Liver (tissue), 3 donors: ENCODE results near the gene GNA14.

ENCODE experiments used
- EGR1 ChIP-seq, 2 donors: IDR thresholded peaks; 2 replicates each; pipeline ENCODE4 v1.6.1; 2016 to 2018; ENCODE audit warnings: antibody characterized with exemption in 2 of 2, low read depth in 2 of 2
- HNF4A ChIP-seq, 2 donors: conservative IDR thresholded peaks; 2 replicates each; pipeline ENCODE4 v1.6.1; 2016; ENCODE audit warnings: antibody characterized with exemption in 2 of 2, mild to moderate bottlenecking in 2 of 2
- NR2F2 ChIP-seq: IDR thresholded peaks from 2 replicates; pipeline ENCODE4 v1.6.1; 2016; ENCODE audit warnings: antibody characterized with exemption
- TF ChIP-seq, protein P1 (sequence below): fragments of 150-350 bp; IDR thresholded peaks from 2 replicates; pipeline ENCODE4 v1.5.1; 2017; ENCODE audit warnings: improper control_type of control experiment, low read depth, low read length; ENCODE audit not compliant: missing input control
- donor health status: healthy.
- donor health status: healthy.

- TF ChIP-seq EGR1 (IDR thresholded peaks at IDR 0.05; ENCODE audit: low read depth in 2 of 2) (no peak), NR2F2 (no peak), HNF4A (conservative IDR thresholded peaks at IDR 0.05) (no peak)
- TF ChIP-seq, protein P1, sequence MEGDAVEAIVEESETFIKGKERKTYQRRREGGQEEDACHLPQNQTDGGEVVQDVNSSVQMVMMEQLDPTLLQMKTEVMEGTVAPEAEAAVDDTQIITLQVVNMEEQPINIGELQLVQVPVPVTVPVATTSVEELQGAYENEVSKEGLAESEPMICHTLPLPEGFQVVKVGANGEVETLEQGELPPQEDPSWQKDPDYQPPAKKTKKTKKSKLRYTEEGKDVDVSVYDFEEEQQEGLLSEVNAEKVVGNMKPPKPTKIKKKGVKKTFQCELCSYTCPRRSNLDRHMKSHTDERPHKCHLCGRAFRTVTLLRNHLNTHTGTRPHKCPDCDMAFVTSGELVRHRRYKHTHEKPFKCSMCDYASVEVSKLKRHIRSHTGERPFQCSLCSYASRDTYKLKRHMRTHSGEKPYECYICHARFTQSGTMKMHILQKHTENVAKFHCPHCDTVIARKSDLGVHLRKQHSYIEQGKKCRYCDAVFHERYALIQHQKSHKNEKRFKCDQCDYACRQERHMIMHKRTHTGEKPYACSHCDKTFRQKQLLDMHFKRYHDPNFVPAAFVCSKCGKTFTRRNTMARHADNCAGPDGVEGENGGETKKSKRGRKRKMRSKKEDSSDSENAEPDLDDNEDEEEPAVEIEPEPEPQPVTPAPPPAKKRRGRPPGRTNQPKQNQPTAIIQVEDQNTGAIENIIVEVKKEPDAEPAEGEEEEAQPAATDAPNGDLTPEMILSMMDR: no peak
Measured at GRCh38 chr9:77463151-77463550, 185.0 kb downstream of the GNA14 start.
